Measurements from ENCODE around the gene NUDT17. TPM values are rescaled to one million over a fixed set of nuclear protein-coding genes. Genes with fewer than 3 reads are reported as not detected.

The NUDT17 gene
- total and polyA plus RNA-seq, 2 of the 8 experiments (the other 6 are each of a cell fraction or from before 2014, with no cell fraction given) = 2.7 to 4.1 TPM

DNA sequence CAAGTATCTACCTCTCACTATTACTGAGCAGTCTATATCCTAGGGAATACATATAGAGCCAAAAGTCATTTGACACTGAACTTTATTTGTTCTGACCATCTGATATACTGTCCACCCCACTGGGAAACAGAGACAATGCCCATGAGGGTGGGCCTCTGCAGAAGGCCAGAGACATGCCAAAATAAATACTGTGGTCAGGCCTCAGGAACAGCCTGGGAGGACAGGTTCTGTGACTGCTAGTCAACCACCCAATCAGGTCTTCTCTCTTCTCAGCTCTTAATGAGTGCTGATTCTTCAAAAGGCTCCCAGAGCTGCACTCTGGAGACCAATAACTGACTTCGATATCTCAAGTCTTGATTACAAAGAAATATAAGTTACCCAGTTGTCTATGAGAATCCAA is 45.7 kb downstream of the NUDT17 start:
- TF ChIP-seq POLR2A (IDR thresholded peaks at IDR 0.05; ENCODE audit: control extremely low read depth in 1 of 2, low read depth in 2 of 2, low read length in 2 of 2) (no peak), HDAC6 (IDR thresholded peaks at IDR 0.05; ENCODE audit: low read depth, low read length) (no peak), TEAD4 (IDR thresholded peaks at IDR 0.05; ENCODE audit: low read depth, low read length) (no peak), RAD21 (IDR thresholded peaks at IDR 0.05 in 1 of 2, conservative IDR thresholded peaks at IDR 0.05 in 1 of 2; ENCODE audit: low read depth in 2 of 2, low read length in 2 of 2) (no peak), CBX5 (IDR thresholded peaks at IDR 0.05; ENCODE audit: low read depth, low read length) (no peak), TCF12 (IDR thresholded peaks at IDR 0.05; ENCODE audit: low read depth, low read length) (no peak), ZNF274 (IDR thresholded peaks at IDR 0.05; ENCODE audit: borderline replicate concordance, extremely low read depth, low read length) (no peak), KDM4A (IDR thresholded peaks at IDR 0.05; ENCODE audit: low read depth, low read length, severe bottlenecking) (no peak), SIRT6 (IDR thresholded peaks at IDR 0.05; ENCODE audit: low read length) (no peak), TBP (IDR thresholded peaks at IDR 0.05; ENCODE audit: low read depth, low read length) (no peak)
- DNase-seq (ENCODE audit: low read depth in 1 of 2, low spot score in 2 of 2) (no peak), FAIRE-seq (no peak)
- ChIA-PET CTCF (ENCODE audit: partially characterized antibody) (interaction anchor here (0.7 to 8.7 kb wide), 36 partner anchors 8 to 145 kb away, joined by 3 to 146 read pairs (median 8); partner anchors contain the start of genes ANKRD34A, ITGA10, LIX1L and NUDT17), POLR2A (ENCODE audit: partially characterized antibody) (interaction anchor here (1.0 to 2.1 kb wide), 4 partner anchors 10 to 161 kb away, joined by 3 to 8 read pairs (median 4); partner anchors contain the start of gene NUDT17)
- no peak overlapping the region for H3K4ac ChIP-seq (replicated peaks; ENCODE audit: insufficient read length, low read depth, low read length)
- H3K23me2 ChIP-seq (ENCODE audit: low read depth, low read length) = 0 out of 2 replicates have a peak, but pooled peaks cover 2% of the 10 kb centered on the region
- H3K4me3 ChIP-seq (ENCODE audit: extremely low read depth in 1 of 4, insufficient read depth in 2 of 4, low read depth in 3 of 4, low read length in 4 of 4) = no peak overlapping the region
- WGBS, 2 experiments (ENCODE audit: extremely low coverage in 1 of 2, insufficient coverage in 1 of 2, insufficient read length in 1 of 2, insufficient replicate concordance in 2 of 2, low coverage in 1 of 2, low lambda C conversion rate in 2 of 2, missing lambda C conversion rate in 1 of 2) = 73% methylated on average over 1 of the region's 1 CpG; no CpG with 5 or more reads in 1 of the 2 experiments
- H2BK5ac ChIP-seq (ENCODE audit: low read depth, low read length) = no peak overlapping the region
- H2AK5ac ChIP-seq (ENCODE audit: low read depth, low read length) = no peak overlapping the region
- H4K20me1 ChIP-seq (replicated peaks in 1 of 2; ENCODE audit: control insufficient read depth in 1 of 2, insufficient read depth in 2 of 2, low read length in 2 of 2) = no peaks in the 10 kb centered on the region
- no peaks in the 10 kb centered on the region for H3K79me1 ChIP-seq (ENCODE audit: low read depth, low read length)
- H3K14ac ChIP-seq (ENCODE audit: insufficient read length) = no peak overlapping the region
- H2BK15ac ChIP-seq (ENCODE audit: low read length) = 0 out of 2 replicates have a peak overlapping the region, but pooled peaks have one; percentile 81
- no peaks in the 10 kb centered on the region for H3K9me3 ChIP-seq (ENCODE audit: insufficient read depth in 2 of 2, low read depth in 1 of 2, low read length in 1 of 2)
- no peaks in the 10 kb centered on the region for H3K36me3 ChIP-seq (ENCODE audit: control insufficient read depth in 2 of 4, insufficient read depth in 4 of 4, low read length in 3 of 4)
- no peaks in the 10 kb centered on the region for H3K79me2 ChIP-seq (ENCODE audit: control insufficient read depth in 1 of 2, insufficient read depth in 2 of 2, low read length in 2 of 2)
- no peak overlapping the region for H3K9ac ChIP-seq (replicated peaks in 1 of 4; ENCODE audit: extremely low read depth in 1 of 4, low read depth in 3 of 4, low read length in 3 of 4)
- no peak overlapping the region for H4K8ac ChIP-seq (ENCODE audit: extremely low read depth, insufficient read depth, low read length)
- no peak overlapping the region for H2AFZ ChIP-seq (ENCODE audit: low read length)
- H3K18ac ChIP-seq (ENCODE audit: extremely low read depth, low read length) = no peak overlapping the region
- no peak overlapping the region for H2BK12ac ChIP-seq (ENCODE audit: low read depth, low read length)
- H3K4me1 ChIP-seq (replicated peaks in 1 of 4; ENCODE audit: control insufficient read depth in 3 of 4, insufficient read depth in 4 of 4, low read length in 3 of 4) = peaks cover 0 to 6% (median 4%) of the 10 kb centered on the region in 4 experiments; a peak in 4 of 7 replicates
- H4K91ac ChIP-seq (replicated peaks; ENCODE audit: insufficient read length, low read length) = no peak overlapping the region
- no peak overlapping the region for H3K23ac ChIP-seq (ENCODE audit: insufficient read length)
- H3K27ac ChIP-seq (ENCODE audit: low read depth, low read length) = no peak overlapping the region
- no peak overlapping the region for H3K4me2 ChIP-seq (ENCODE audit: insufficient read depth in 1 of 2, low read depth in 2 of 2, low read length in 2 of 2)
- no peak overlapping the region for H2BK120ac ChIP-seq (replicated peaks; ENCODE audit: low read depth, low read length)
- no peaks in the 10 kb centered on the region for H3K27me3 ChIP-seq (replicated peaks in 1 of 4; ENCODE audit: control insufficient read depth in 3 of 4, extremely low read depth in 1 of 4, insufficient read depth in 3 of 4, low read length in 3 of 4)
- no peak overlapping the region for H2BK20ac ChIP-seq (ENCODE audit: low read length)
- no peak overlapping the region for H3K56ac ChIP-seq (replicated peaks; ENCODE audit: insufficient read length, low read depth, low read length)
- no peak overlapping the region for H4K5ac ChIP-seq (ENCODE audit: insufficient read length, low read depth, low read length)
